HG03521 (cell line): Measurements from ENCODE around the gene PHYH.
"Not testable (repeated sequence)": the region's sequence is repeated elsewhere in the genome, so short reads cannot be mapped to it uniquely, and the experiment has no call there.

Source experiments
- ATAC-seq: cut with Tn5 transposase; IDR thresholded peaks from one replicate; pipeline ENCODE4 v1.9.1; 2021; ENCODE audit warnings: mild to moderate bottlenecking, moderate library complexity; ENCODE audit not compliant: unreplicated experiment

PHYH gene

DNA sequence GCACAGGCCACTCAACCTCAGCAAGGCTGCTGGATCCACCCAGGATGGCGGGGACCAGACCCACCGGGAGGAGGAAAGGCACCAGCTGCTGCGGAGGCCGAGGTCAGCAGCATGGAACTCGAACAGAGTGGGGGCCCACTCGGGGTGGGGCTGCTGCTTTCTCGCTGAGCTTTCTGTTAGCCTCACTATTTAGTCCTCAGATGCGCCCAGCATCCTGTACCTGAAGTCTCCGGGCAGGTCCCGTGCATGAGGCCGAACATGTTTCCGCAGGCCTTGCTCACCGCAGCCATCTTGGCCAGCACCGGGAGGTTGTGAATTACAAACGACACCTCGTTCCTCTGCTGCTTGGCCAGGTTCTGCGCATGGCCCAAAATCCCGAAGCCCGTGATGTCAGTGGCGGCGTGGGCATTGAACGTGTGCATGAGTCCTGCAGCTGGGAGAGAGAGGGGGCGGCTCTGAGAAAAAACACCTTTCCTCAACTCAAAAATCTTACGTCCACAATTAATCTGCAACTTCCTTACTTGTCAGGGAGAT, 22.8 kb upstream of the PHYH start:
- no peak for ATAC-seq

DNA sequence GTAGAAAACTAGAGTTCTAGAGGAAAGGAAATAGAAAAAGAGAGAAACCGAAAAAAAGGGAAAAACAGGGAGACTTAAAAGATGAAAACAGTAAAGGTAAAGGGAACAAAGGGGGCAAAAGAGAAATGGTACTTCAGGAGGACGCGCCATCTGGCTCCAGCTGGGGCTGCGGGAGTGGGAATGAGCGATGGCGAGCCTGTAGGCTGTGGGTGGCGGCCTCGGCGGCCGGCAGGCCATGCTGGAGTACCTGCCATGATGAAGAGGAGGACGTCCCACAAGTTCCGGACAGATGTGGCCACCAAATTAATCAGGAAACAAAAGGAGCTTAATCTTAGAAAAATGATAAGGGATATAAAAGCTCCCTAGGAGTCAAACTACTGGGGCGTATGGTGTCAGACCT, 21.7 kb upstream of the PHYH start:
- no peak for ATAC-seq

DNA sequence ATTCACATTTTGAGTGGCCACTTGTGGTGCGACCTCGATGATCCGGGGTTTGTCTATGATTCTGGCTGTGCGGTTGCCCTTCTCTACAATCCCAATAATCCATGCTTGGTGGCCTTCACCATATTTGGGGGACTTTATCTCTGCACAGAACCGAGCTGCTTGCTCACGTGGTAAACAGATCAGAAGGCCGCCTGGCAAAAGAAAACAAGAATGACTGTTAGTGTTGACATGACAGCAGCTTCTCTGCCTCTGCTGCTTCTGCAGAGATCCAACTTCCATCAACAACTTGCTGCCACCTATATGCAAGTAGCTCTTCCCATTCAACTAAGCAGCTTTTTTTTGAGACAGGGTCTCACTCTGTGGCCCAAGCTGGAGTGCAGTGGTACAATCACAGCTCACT, 19.3 kb upstream of the PHYH start:
- no peak for ATAC-seq

DNA sequence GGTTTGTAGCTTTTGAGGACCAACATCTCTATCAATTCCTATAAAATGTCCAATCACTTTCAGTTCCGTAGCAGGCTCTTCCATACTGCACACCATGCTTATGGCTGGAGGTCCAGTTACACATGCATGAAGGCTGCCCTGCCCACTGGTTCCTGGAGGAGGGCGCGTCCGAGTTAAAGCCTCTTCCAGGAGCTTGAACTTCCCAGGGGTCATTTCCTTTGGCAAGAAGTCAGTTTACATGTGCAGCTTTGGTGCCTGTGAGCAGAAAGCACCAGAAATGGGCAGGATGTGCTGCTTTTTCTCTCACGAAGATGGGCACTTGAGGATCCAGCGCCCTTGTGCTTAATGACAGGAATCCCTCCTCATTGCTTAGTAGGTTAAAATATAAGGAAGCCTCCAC, 17.6 kb upstream of the PHYH start:
- no peak for ATAC-seq

DNA sequence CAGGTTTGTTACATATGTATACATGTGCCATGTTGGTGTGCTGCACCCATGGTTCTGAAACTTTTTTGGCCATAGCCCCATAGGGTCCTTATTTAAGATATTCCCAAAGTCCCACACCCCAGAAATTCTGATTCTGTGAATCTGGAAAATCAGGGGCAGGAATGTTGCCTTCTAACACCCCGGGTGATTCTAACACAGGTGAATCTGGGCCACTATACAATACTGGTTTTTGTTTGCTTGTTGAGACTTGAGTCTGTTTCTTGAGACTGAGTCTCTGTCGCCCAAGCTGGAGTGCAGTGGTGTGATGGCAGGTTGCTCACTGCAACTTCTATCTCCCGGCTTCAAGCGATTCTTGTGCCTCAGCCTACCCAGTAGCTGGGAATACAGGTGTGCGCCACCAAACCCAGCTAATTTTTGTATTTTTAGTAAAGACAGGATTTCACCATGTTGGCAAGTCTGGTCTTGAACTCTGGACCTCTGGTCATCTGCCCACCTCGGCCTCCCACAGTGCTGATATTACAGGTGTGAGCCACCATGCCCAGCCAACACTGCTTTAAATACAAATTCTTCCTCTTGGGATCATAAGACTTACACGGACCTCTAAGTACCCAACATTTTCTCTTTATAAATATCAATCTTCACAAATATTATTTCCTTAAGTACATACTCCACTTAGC, 16.9 kb upstream of the PHYH start:
- no peak for ATAC-seq

DNA sequence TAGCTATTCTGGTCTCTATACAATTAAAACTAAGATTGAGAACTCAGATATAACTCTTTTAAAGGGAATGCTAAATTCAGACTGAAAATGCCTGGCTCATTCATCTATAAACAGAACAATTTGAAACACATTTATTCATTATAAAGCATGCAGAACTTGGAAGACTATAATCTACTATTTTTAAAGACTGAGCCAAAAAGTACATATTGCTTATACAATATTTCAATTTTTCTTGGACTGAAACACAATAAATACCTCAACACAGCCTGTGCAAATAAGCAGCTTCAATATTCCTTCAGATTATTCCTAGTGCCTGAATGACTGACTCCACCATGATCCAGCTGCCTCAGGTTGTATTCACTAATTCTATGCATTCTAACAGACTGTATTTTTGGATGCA, 15.5 kb upstream of the PHYH start:
- ATAC-seq: no peak

DNA sequence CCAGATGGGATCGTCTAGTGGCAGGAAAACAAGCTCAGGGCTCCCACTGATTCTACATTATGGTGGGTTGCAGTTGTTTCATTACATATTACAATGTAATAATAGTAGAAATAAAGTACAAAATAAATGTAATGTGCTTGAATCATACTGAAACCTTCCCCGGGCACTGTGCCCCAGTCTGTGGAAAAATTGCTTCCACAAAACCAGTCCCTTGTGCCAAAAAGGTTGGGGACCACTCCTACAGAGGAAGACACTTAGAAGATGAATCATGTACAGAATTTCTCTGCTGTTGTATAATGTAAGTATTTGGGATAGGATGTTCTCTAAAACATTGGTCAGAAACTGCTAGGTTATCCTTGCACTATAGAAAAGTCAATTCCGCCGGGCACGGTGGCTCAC, 11.3 kb upstream of the PHYH start:
- no peak for ATAC-seq

DNA sequence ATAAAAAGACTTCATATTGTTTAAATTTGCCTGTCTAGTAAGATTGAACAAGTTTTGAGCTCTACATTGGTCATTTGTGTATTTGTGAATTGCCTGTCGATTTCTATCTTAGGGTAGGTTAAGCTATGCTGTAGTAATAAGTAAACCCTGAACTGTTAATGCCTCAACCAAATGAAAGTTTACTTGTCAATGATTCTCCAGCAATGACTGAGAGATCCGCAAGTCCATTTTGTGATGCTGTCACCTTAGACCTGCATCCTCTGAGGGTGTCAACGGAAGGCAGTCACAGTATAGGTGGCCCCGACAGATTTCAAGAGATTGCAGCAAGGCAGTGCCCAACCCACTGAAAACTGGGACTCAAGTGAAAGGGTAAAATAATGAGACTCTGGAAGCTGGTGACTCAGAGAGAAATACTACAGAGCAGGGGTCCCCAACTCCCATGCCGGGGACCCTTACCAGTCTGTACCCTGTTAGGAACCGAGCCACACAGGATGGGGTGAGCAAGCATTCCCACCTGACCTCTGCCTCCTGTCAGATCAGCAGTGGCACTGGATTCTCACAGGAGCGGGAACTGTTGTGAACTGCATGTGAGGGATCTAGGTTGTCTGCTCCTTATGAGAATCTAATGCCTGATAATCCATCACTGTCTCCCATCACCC, 10.8 kb upstream of the PHYH start:
- no peak for ATAC-seq

DNA sequence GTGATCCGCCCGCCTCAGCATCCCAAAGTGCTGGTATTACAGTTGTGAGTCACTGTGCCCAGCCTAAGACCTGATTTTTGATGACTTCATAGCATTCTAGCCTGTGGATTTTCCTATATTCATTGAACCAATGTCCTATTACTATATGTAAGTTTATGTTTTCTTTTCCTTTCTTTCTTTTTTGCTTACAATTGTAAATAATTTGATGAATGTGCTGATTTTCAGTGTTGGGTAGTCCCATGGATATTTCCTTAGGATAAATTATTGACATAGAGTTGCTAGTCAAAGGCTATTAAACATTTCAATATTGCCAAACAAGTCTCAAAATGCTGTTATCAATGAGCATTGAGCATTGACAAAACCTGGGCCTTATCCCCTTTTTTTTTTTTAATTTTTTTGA, 9.9 kb upstream of the PHYH start:
- ATAC-seq: no peak

DNA sequence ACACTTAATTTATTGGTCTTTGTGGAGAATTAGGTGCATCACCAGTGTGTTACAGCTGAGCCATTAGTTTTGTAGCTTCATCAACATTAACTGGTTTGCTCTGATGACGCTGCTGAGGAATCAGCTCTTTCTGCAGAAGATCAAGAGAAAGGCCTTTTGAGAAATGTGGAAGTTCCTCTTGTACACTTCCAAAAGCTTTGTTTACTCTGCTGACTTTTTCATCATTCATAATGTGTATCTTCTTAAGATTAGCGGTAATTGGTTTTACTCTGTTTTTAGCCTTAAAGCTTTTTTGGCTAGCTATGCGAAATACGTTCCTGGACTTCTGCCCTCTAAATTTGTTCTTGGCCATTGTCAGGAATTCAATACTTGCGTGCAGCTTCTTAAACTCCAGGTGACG, 8.2 kb upstream of the PHYH start:
- no peak for ATAC-seq

DNA sequence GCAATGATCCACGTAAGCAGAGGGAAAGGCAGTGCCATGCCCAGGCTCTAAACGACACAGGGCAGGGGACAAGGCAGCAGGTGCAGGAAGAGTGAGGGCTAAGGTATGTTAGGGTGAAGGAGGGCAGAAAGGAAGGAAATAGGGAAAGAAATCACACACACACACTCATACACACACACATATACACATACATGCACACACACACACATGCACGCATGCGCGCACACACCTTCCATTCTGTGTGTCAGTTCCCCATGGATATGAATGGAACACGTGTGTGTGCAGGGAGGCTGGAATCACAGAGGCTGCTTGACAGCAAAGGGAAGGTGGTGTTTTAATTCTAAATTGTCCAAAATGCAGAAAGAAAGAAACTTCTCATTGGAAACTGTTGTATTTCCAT, 6.2 kb upstream of the PHYH start:
- ATAC-seq: no peak

DNA sequence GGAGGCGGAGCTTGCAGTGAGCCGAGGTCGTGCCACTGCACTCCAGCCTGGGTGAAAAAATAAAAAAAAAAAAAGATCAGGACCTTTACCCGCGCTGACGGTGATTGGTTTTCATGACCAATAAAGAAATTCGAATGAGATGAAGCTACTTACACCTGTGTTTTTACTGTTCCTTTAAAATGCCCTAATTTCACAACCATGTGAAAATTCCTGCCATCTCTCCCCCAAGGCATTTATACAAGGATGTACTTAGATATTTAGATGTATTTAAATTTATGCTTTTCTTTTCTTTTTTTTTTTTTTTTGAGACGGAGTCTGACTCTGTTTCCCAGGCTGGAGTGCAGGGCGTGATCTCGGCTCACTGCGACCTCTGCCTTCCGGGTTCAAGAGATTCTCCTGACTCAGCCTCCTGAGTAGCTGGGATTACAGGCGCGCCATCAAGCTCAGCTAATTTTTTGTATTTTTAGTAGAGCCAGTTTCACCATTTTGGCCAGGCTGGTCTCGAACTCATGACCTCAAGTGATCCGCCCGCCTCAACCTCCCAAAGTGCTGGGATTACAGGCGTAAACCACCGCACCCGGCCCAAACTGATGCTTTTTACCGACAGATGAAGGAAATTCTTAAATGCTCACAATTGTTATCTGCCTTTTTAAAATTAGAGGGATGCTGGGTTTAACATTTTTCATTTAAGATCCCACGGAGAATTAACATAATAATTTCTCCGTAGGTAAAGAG, 3.1 kb upstream of the PHYH start:
- no peak for ATAC-seq

DNA sequence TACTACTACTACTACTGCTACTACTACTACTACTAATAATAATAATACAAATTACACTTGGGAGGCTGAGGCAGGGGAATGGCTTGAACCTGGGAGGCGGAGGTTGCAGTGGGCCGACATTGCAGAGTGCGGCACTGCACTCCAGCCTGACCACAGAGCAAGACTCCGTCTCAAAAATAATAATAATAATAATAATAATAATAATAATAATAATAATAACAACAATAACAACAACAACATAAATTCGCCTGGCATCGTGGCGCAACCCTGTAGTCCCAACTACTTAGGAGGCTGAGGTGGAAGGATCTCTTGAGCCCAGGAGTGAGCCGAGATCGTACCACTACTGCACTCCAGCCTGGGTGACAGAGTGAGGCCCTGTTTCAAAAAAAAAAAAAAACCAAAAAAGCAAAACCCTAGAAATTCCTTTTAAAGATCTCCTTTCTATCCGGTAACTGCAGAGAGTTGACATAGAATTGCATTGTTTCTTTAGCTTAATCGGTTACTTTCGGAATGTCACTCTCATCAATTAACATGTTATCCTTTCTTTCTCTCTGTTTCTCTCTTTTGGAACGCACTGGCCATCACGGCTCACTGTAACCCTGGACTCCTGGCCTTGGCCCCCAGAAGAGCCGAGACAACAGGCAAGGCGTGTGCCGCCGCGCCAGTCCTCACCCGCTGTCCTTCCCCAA, 972 bp downstream of the PHYH start:
- ATAC-seq: no peak

DNA sequence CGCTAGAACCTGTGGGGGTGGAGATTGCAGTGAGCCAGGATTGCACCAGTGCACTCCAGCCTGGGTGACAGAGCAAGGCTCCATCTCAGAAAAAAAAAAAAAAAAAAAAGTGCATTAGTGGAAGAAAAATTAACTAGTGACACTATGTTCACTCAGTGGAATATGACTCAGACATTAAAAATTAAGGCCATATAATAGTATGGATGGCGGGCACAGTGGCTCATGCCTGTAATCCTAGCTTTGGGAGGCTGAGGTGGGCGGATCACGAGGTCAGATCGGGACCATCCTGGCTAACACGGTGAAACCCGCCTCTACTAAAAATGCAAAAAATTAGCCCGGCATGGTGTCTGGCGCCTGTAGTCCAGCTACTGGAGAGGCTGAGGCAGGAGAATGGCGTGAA, 3.4 kb downstream of the PHYH start:
- no peak for ATAC-seq

DNA sequence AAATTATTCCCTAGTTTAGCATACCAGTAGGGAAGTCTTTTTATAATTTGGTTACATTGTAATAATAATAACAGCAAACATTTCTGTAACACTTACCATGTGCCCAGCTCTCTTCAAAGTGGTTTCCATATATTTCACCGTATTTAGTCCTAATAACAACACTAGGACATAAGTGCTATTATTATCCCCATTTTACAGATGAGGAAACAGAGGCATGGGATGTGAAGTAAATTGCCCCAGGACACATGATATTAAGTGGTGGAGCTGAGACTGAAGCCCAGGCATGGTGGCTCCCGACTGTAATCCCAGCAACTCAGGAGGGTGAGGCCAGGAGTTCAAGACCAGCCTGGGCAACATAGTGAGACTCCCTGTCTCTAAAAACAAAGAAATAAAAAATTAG, 5.1 kb downstream of the PHYH start:
- ATAC-seq: no peak

DNA sequence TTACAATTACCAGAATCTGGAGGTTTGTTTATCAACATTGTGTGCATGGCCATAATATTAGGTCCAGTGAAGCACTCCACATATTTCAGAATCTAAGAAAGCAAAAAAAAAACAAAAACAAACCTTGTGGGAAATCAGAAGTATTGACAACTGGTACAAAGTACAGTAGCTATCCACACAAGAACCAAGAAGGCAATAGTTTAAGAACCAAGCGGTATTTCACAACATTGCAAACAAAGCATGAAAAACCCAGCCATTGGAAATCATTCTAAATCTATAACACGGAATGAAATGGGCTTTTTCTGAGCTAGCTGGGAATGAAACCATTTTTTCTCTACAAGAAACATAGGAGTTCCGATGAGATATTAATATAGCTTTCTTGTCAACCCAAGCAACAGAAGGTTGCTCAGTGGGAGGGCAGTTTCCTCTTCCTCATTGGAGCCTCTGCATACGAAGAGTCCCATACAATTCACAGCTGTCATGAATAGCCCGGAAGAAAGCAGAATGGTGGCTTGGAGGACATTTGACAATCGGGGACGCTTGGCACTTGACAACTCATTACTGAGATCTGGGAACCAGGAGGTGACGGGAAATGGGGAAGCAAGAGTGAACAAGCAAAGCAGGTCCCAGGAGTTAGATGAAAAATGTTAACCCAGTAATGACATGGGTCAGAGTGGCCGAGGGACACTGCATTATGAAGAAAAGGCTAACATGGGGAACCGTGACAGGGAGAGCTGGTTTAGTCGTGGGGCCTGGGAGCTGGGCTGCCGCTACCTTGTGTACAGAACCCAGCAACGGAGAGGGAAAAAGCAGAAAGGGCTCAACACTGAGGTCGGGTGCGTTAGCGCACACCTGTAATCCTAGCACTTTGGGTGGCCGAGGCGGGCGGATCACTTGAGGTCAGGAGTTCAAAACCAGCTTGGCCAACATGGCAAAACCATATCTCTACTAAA, 7.8 kb downstream of the PHYH start:
- ATAC-seq: no peak

DNA sequence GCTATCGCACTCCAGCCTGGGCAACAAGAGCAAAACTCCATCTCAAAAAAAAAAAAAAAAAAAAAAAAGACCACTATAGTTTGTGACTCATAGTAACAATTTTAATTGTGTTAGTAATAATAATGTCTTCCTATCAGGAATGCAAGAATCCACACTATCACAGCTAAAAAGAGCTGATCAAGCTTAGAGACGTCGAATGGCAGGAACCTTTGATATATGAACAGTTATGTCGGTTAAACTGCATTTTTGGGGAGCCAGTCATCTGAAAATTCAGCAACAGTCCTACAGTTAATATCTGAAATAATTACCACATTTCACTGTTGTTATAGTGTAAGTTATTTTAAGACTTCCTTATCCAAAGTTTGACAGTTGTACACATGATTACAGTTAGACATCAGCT, 8.8 kb downstream of the PHYH start:
- no peak for ATAC-seq

DNA sequence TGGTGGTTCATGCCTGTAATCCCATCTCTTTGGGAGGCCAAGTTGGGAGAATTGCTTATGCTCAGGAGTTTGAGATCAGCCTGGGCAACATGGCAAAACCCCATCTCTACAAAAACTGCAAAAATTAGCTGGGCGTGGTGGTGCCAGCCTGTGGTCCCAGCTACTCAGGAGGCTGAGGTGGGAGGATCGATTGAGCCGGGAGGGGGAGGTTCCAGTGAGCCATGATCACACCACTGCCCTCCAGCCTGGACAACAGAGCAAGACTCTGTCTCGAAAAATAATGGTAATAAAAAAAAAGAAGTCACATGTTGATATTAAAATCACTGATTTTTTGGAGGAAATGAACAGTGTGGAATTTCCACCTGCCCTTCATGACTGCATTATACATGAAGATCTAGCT, 15.8 kb downstream of the PHYH start:
- ATAC-seq: no peak

DNA sequence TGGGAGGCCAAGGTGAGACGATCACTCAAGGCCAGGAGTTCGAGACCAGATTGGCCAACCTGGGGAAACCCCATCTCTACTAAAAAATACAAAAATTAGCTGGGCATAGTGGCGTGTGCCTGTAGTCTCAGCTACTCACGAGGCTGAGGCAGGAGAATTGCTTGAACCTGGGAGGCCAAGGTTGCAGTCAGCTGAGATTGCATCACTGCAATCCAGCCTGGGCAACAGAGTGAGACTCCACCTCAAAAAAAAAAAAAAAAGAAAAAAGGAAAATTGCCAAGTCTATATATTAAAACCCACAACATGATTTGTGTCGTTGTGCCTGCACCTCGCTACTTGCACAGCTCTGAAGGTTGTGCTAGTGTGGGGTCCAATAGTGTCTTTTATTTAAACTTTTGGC, 17.5 kb downstream of the PHYH start:
- ATAC-seq: not testable (repeated sequence)

DNA sequence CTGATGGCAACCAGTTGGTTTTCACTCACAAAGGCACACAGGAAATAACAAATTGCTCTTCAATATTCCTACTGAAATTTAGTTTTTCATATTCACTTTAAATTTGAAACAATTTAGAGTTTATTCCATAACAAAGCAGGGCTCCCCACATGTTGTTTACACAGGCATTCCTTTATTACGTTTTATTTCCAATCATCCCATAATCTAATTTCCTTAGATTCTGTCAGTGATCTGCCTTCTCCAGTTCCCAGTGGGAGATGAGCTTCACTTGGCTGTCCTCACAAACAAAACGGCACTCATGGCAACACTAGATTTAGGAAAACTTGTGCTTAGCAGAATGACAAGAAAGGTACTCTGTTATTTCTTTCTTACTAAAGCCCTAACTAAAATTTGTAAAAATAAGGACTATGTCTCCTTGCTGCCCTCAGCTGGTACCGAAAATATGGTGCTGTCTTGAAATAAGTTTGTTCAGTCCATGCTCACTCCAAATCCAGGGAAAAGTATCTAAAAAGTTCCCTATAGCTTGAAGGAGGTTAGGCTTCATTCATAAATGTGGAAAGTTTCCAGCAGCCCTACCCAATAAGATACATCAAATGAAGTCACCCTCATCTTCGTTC, 23.0 kb downstream of the PHYH start:
- no peak for ATAC-seq
